Measurements from ENCODE around the gene MUSK.

DNA sequence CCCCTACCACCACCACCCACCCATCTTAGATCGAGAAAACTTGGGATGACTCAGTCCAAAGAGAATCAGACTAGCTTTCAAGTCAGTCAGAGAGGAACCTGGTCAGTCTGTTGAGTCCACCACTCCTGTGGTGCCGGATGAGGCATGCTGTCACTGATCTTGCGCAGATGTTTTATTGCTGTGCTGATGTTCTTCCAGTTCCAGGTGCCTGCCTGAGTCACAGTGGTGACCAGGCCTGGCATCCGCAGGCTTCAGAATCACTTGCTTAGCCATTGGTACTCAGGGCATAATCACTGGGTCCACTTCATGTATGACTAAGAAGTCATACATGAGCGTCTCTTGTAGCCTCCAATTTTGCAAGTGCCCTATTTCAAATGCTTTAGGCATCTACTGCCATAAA lies 114.1 kb downstream of the MUSK start:
- TF ChIP-seq, protein P1, sequence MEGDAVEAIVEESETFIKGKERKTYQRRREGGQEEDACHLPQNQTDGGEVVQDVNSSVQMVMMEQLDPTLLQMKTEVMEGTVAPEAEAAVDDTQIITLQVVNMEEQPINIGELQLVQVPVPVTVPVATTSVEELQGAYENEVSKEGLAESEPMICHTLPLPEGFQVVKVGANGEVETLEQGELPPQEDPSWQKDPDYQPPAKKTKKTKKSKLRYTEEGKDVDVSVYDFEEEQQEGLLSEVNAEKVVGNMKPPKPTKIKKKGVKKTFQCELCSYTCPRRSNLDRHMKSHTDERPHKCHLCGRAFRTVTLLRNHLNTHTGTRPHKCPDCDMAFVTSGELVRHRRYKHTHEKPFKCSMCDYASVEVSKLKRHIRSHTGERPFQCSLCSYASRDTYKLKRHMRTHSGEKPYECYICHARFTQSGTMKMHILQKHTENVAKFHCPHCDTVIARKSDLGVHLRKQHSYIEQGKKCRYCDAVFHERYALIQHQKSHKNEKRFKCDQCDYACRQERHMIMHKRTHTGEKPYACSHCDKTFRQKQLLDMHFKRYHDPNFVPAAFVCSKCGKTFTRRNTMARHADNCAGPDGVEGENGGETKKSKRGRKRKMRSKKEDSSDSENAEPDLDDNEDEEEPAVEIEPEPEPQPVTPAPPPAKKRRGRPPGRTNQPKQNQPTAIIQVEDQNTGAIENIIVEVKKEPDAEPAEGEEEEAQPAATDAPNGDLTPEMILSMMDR (IDR thresholded peaks at IDR 0.05), result no peak
- no peak for TF ChIP-seq EZH2phosphoT487 (IDR thresholded peaks at IDR 0.05)

Data from neural progenitor cell (in vitro differentiated cells).